GM12878 (cell line): ENCODE data around the gene MLLT3. TPM values are rescaled to one million over a fixed set of nuclear protein-coding genes. Genes with fewer than 3 reads are reported as not detected.

Source experiments
- ATAC-seq: fragments of 200-7000 bp; cut with Tn5 transposase; 3 replicates; pipeline ENCODE4 v1.9.1; 2020; ENCODE audit warnings: mild to moderate bottlenecking, moderate library complexity
- Bru-seq: library from RNA; stranded (reverse); fragments of 400-500 nt; gene quantifications from one replicate; lab custom pipeline; 2021; lab: Mats Ljungman, UMichigan
- BruChase-seq, 2 experiments: library from RNA; stranded (reverse); fragments of 400-500 nt; gene quantifications; one replicate each; lab custom pipeline; 2021; lab: Mats Ljungman, UMichigan
- BruUV-seq: library from RNA; stranded (reverse); fragments of 400-500 nt; replicated peaks from 2 replicates; lab custom pipeline; 2021; lab: Mats Ljungman, UMichigan
- CTCF ChIA-PET: fragments of 300-600 bp; sonication (Branson Sonifier 250); formaldehyde crosslinking; extraction: SDS; loops from one replicate; lab custom pipeline; 2021; ENCODE audit warnings: inconsistent platforms; lab: Yijun Ruan, JAX
- POLR2A ChIA-PET: fragments of 350-600 bp; formaldehyde crosslinking; extraction: SDS; loops from one replicate; lab custom pipeline; 2021; ENCODE audit warnings: inconsistent platforms; lab: Charles Lee
- RAD21 ChIA-PET: fragments of 300-600 bp; sonication (Branson Sonifier 250); formaldehyde crosslinking; loops from one replicate; lab custom pipeline; 2023; ENCODE audit warnings: antibody characterized with exemption; ENCODE audit not compliant: unreplicated experiment; lab: Charles Lee
- SMC1A ChIA-PET: fragments of 300-600 bp; sonication (Branson Sonifier 250); formaldehyde crosslinking; loops from one replicate; lab custom pipeline; 2023; ENCODE audit not compliant: unreplicated experiment, uncharacterized antibody; lab: Charles Lee
- DNase-seq: peaks from one replicate; pipeline ENCODE4 v3.0.0-alpha.2; 2011; ENCODE audit warnings: low read depth, low spot score
- FAIRE-seq: peaks from 3 replicates; lab custom pipeline; 2011; peaks lifted over from hg19 to GRCh38; lab: Jason Lieb, UNC
- H2AFZ ChIP-seq: 2 replicates; pipeline ENCODE4 v1.6.0; 2011; ENCODE audit warnings: low read depth, low read length, control low read depth; ENCODE audit not compliant: control insufficient read depth
- H3K27ac ChIP-seq: 2 replicates; pipeline ENCODE4 v1.5.1; 2011; ENCODE audit warnings: control low read depth; ENCODE audit not compliant: control insufficient read depth, insufficient read depth
- H3K27me3 ChIP-seq, 2 experiments: replicated peaks in 1 of 2; 2 replicates each; pipeline versions ENCODE4 v1.6.0 to v1.6.1; 2011; ENCODE audit warnings: low read length in 1 of 2; ENCODE audit not compliant: control insufficient read depth in 2 of 2, insufficient read depth in 2 of 2
- H3K36me3 ChIP-seq, 2 experiments: 2 replicates each; pipeline ENCODE4 v1.5.1; 2011; ENCODE audit warnings: low read length in 1 of 2; ENCODE audit not compliant: control insufficient read depth in 2 of 2, insufficient read depth in 2 of 2
- H3K4me1 ChIP-seq: 2 replicates; pipeline ENCODE4 v1.6.1; 2011; ENCODE audit warnings: mild to moderate bottlenecking, low read length, moderate library complexity, mixed read lengths; ENCODE audit not compliant: control insufficient read depth, insufficient read depth
- H3K4me2 ChIP-seq: 2 replicates; pipeline ENCODE4 v1.6.0; 2011; ENCODE audit warnings: control low read depth; ENCODE audit not compliant: control insufficient read depth, insufficient read depth
- H3K4me3 ChIP-seq: fragments of 200-600 bp; sonication (generic); 2 replicates; pipeline ENCODE4 v1.5.1; 2016
- H3K79me2 ChIP-seq: 2 replicates; pipeline ENCODE4 v1.6.0; 2011; ENCODE audit warnings: low read length; ENCODE audit not compliant: control insufficient read depth, insufficient read depth
- H3K9ac ChIP-seq: 2 replicates; pipeline ENCODE4 v1.8.0; 2011; ENCODE audit warnings: low read length, control low read depth, mixed read lengths; ENCODE audit not compliant: control insufficient read depth, insufficient read depth
- H3K9me3 ChIP-seq: replicated peaks from 3 replicates; pipeline ENCODE4 v1.5.1; 2011; ENCODE audit warnings: mild to moderate bottlenecking, low read length; ENCODE audit not compliant: control insufficient read depth, insufficient read depth
- H4K20me1 ChIP-seq: 2 replicates; pipeline ENCODE4 v1.6.0; 2011; ENCODE audit not compliant: control insufficient read depth, insufficient read depth
- BCL3 ChIP-seq: IDR thresholded peaks from 2 replicates; pipeline ENCODE4 v1.6.1; 2011; ENCODE audit warnings: borderline replicate concordance, low read depth, mild to moderate bottlenecking, moderate library complexity, low read length; ENCODE audit not compliant: insufficient read depth, poor library complexity, severe bottlenecking
- CHD2 ChIP-seq: IDR thresholded peaks from 2 replicates; pipeline ENCODE4 v1.6.1; 2011; ENCODE audit warnings: low read depth, low read length, improper control_type of control experiment, borderline replicate concordance
- CTCF ChIP-seq, 3 experiments: IDR thresholded peaks in 2 of 3; conservative IDR thresholded peaks in 1 of 3; 2 replicates each; pipeline ENCODE4 v1.5.1; 2011; ENCODE audit warnings: low read depth in 3 of 3, low read length in 3 of 3, mild to moderate bottlenecking in 3 of 3, control low read depth in 2 of 3, moderate library complexity in 2 of 3, inconsistent platforms in 1 of 3, mixed read lengths in 1 of 3; ENCODE audit not compliant: control insufficient read depth in 2 of 3, insufficient read depth in 1 of 3; ENCODE audit errors: extremely low read depth in 1 of 3
- NFIC ChIP-seq: IDR thresholded peaks from 2 replicates; pipeline ENCODE4 v1.6.1; 2012; ENCODE audit warnings: low read depth, mild to moderate bottlenecking, inconsistent platforms, low read length, moderate library complexity
- NFYB ChIP-seq: IDR thresholded peaks from 2 replicates; pipeline ENCODE4 v1.6.1; 2011; ENCODE audit warnings: low read depth, mild to moderate bottlenecking, low read length, improper control_type of control experiment, moderate library complexity; ENCODE audit not compliant: insufficient read depth
- NR2C1 ChIP-seq: fragments of 450-650 bp; IDR thresholded peaks from 2 replicates; pipeline ENCODE4 v1.6.1; 2017; ENCODE audit warnings: antibody characterized with exemption, mild to moderate bottlenecking, moderate library complexity
- RB1 ChIP-seq: fragments of 450-650 bp; formaldehyde crosslinking; IDR thresholded peaks from 2 replicates; pipeline ENCODE4 v1.6.1; 2017; ENCODE audit warnings: mild to moderate bottlenecking, borderline replicate concordance
- RUNX3 ChIP-seq: IDR thresholded peaks from 2 replicates; pipeline ENCODE4 v1.6.1; 2012; ENCODE audit warnings: low read length, inconsistent platforms
- SRF ChIP-seq, 2 experiments: IDR thresholded peaks; 2 replicates each; pipeline ENCODE4 v1.6.1; 2011; ENCODE audit warnings: low read depth in 2 of 2, low read length in 2 of 2, mild to moderate bottlenecking in 1 of 2, moderate library complexity in 1 of 2
- ZBTB11 ChIP-seq: fragments of 450-650 bp; formaldehyde crosslinking; IDR thresholded peaks from 2 replicates; pipeline ENCODE4 v1.5.0; 2022; ENCODE audit warnings: mild to moderate bottlenecking, missing genetic modification characterization
- WGBS: methylation state at CpG from one replicate; pipeline ENCODE4 v1.1.6; 2016; ENCODE audit warnings: low lambda C conversion rate; ENCODE audit not compliant: insufficient replicate concordance, insufficient coverage; ENCODE audit errors: missing lambda C conversion rate; 5-methylcytosine and 5-hydroxymethylcytosine counted together
- in situ Hi-C: fragments of 300-500 bp; cut with MboI; formaldehyde crosslinking; loops from 9 replicates; pipeline ENCODE4 v1.14.3; 2018; ENCODE audit warnings: mixed read lengths
- intact Hi-C: fragments of 100-400 bp; cut with micrococcal nuclease; formaldehyde crosslinking; loops from one replicate; pipeline ENCODE4 v1.14.2; 2022; ENCODE audit not compliant: unreplicated experiment
- long read RNA-seq, 2 experiments: library from polyadenylated mRNA; unstranded; transcript quantifications; one replicate each; pipeline ENCODE4 v2.0.0, GENCODE V29; 2019 to 2020
- polyA minus RNA-seq, 3 experiments: library from RNA; depleted of rRNA, polyadenylated mRNA; stranded (reverse); fragments of >200 nt; gene quantifications; 2 replicates each; pipeline ENCODE4 v1.2.3, GENCODE V29; 2011
- polyA plus RNA-seq, 11 experiments: library from polyadenylated mRNA; depleted of rRNA in 4 of 11; unstranded in 6 of 11; stranded (reverse) in 5 of 11; fragments of >200 nt; fragmentation: Nextera tagmentation in 4 of 11; fragmentation: Illumina TruSeq in 1 of 11; extraction: Ambion mirVana in 4 of 11; extraction: Trizol in 1 of 11; gene quantifications; 1 replicate in 1 of 11; 2 replicates in 10 of 11; pipeline versions ENCODE4 v1.2.1 to v1.2.3, GENCODE V29; 2011 to 2016; ENCODE audit warnings: inconsistent platforms in 2 of 11, missing spikeins in 2 of 11, low read depth in 1 of 11
- total RNA-seq, 4 experiments: library from RNA; depleted of rRNA in 3 of 4; stranded (reverse); fragments of >200 nt in 3 of 4; fragmentation: Illumina TruSeq in 1 of 4; extraction: Trizol in 1 of 4; gene quantifications; 2 replicates each; pipeline versions ENCODE4 v1.2.1 to v1.2.3, GENCODE V29; 2013 to 2021

MLLT3 gene
- total RNA-seq (2013; cell fraction: nucleolus; rRNA removed): 73.4 and 76.3 TPM in 2 replicates
- total RNA-seq (2014; rRNA removed): 29.4 and 38.2 TPM in 2 replicates
- total RNA-seq (2014; rRNA removed; fragmentation: Illumina TruSeq; extraction: Trizol): 46.7 and 47.4 TPM in 2 replicates
- total RNA-seq (2021): 38.4 and 40.7 TPM in 2 replicates
- polyA plus RNA-seq (2011; ENCODE audit: low read depth): 36.8 TPM
- 72.3 and 124 TPM in 2 replicates for polyA plus RNA-seq (2011; rRNA removed)
- 29.1 and 32.0 TPM in 2 replicates for polyA plus RNA-seq (2011; cell fraction: cytosol; rRNA removed)
- 19.6 and 29.5 TPM in 2 replicates for polyA plus RNA-seq (2011; cell fraction: nucleus; rRNA removed)
- polyA plus RNA-seq (2012): 34.3 and 48.6 TPM in 2 replicates
- 36.7 and 57.0 TPM in 2 replicates for polyA plus RNA-seq (2014; fragmentation: Illumina TruSeq; extraction: Trizol)
- polyA plus RNA-seq (2014; fragmentation: Nextera tagmentation; extraction: Ambion mirVana): 10 to 100 TPM; 32.9 to 37.9 TPM
- polyA plus RNA-seq (2014; rRNA removed): 26.4 and 34.5 TPM in 2 replicates
- polyA plus RNA-seq (2016; fragmentation: Nextera tagmentation; extraction: Ambion mirVana): 10 to 100 TPM; 17.7 to 20.3 TPM
- polyA minus RNA-seq (2011; rRNA and poly(A)+ RNA removed): 53.1 and 108 TPM in 2 replicates
- polyA minus RNA-seq (2011; cell fraction: cytosol; rRNA and poly(A)+ RNA removed): 22.1 and 24.3 TPM in 2 replicates
- 33.1 and 36.6 TPM in 2 replicates for polyA minus RNA-seq (2011; cell fraction: nucleus; rRNA and poly(A)+ RNA removed)
- percentile 87 among the genes with signal in this experiment for Bru-seq, nascent RNA
- percentile 73 among the genes with signal in this experiment for BruChase-seq, experiment 1, labeled RNA remaining after a 6-hour chase
- BruChase-seq, experiment 2, labeled RNA remaining after a 2-hour chase: percentile 76 among the genes with signal in this experiment
- long read RNA-seq, experiment 1, full-length matches to known transcripts: 12 of 21 reads
- long read RNA-seq, experiment 1, partial matches to known transcripts: 5 of 21 reads
- long read RNA-seq, experiment 1, other reads (novel, unspliced or antisense): 4 of 21 reads
- long read RNA-seq, experiment 2, partial matches to known transcripts: 17 of 24 reads
- long read RNA-seq, experiment 2, other reads (novel, unspliced or antisense): 7 of 24 reads

GRCh38 chr9:20622330-20623020 lies at the start of gene MLLT3:
TSS of gene MLLT3 (minus strand) at chr9:20622499.
- H3K9me3 ChIP-seq: no peaks in the 10 kb centered on the region
- WGBS: 3% methylated on average over 33 of the region's 41 CpGs
- FAIRE-seq (peak; percentile 64), DNase-seq (peak; percentile 87), ATAC-seq (peak; percentile 85)
- CTCF ChIA-PET: interaction anchor here (0.5 to 7.8 kb wide), 28 partner anchors 8 to 490 kb away, joined by 3 to 114 read pairs (median 4); partner anchors contain the start of gene FOCAD
- H3K36me3 ChIP-seq: no peaks in the 10 kb centered on the region; a peak in 1 of 4 replicates
- intact Hi-C loops: loop anchor here (1.0 to 5.0 kb wide), 8 partner anchors 40 to 696 kb away; no protein-coding TSS in a partner anchor
- SMC1A ChIA-PET: interaction anchor here (0.5 to 6.9 kb wide), 40 partner anchors 10 to 695 kb away, joined by 3 to 50 read pairs (median 4); partner anchors contain the start of gene FOCAD
- POLR2A ChIA-PET: interaction anchor here (0.6 to 3.6 kb wide), 26 partner anchors 13 to 398 kb away, joined by 3 to 39 read pairs (median 4); partner anchors contain the start of gene FOCAD
- H3K27me3 ChIP-seq: no peaks in the 10 kb centered on the region
- H2AFZ ChIP-seq: peak within 1 kb of the TSS; percentile 87
- H4K20me1 ChIP-seq: no peaks in the 10 kb centered on the region
- in situ Hi-C loops: no loop called here
- peak within 1 kb of the TSS; percentile 91 for H3K9ac ChIP-seq
- H3K4me2 ChIP-seq: peak within 1 kb of the TSS; percentile 99
- RAD21 ChIA-PET: interaction anchor here (0.6 to 7.4 kb wide), 61 partner anchors 8 to 697 kb away, joined by 3 to 104 read pairs (median 5); partner anchors contain the start of gene FOCAD
- peak within 1 kb of the TSS; percentile 80 for H3K27ac ChIP-seq
- no peaks in the 10 kb centered on the region for H3K4me1 ChIP-seq
- peak within 1 kb of the TSS; percentile 87 for H3K4me3 ChIP-seq
- H3K79me2 ChIP-seq: peaks cover 47% of the 10 kb centered on the region
- BruUV-seq: no TSS peak
- TF ChIP-seq NFIC (no peak), NFYB (peak; percentile 51; the same call in 1 of the 2 replicates), RUNX3 (peak; percentile 67), RB1 (no peak), CHD2 (no peak), BCL3 (no peak), NR2C1 (no peak), SRF (IDR thresholded peaks at IDR 0.05; ENCODE audit: low read depth in 2 of 2, low read length in 2 of 2) (no peak), ZBTB11 (no peak), CTCF (IDR thresholded peaks at IDR 0.05 in 2 of 3, conservative IDR thresholded peaks at IDR 0.05 in 1 of 3; ENCODE audit: control insufficient read depth in 2 of 3, extremely low read depth in 1 of 3, insufficient read depth in 1 of 3, low read depth in 3 of 3, low read length in 3 of 3) (peak in 1 of 3 experiments; percentile 13; a peak in 1 of 6 replicates)
